ENCODE measurements around the gene OR52B2. TPM values are rescaled to one million over a fixed set of nuclear protein-coding genes. Genes with fewer than 3 reads are reported as not detected.

The OR52B2 gene
- total and polyA plus RNA-seq, 2 of the 8 experiments (the other 6 are each of a cell fraction or from before 2014, with no cell fraction given) = 0.15 TPM; not detected in 1

GRCh38 chr11:6203327-6203726 lies 33.2 kb upstream of the OR52B2 start (continued):
- no peak for TF ChIP-seq CHD7 (IDR thresholded peaks at IDR 0.05; ENCODE audit: insufficient replicate concordance, low read length)
- no peak for TF ChIP-seq CHD2 (IDR thresholded peaks at IDR 0.05; ENCODE audit: low read length)
- no peak for TF ChIP-seq POLR2AphosphoS5 (IDR thresholded peaks at IDR 0.05; ENCODE audit: low read depth, low read length)
- TF ChIP-seq TEAD4 (IDR thresholded peaks at IDR 0.05; ENCODE audit: low read depth, low read length) = no peak
- no peak for TF ChIP-seq SRF (IDR thresholded peaks at IDR 0.05; ENCODE audit: low read depth, low read length)
